Sigmoid colon (tissue), 4 donors: ENCODE results near the gene CFAP99.

Source experiments
- EP300 ChIP-seq, 4 donors: sonication (generic); formaldehyde crosslinking; IDR thresholded peaks; one replicate each; pipeline ENCODE4 v1.6.1; 2017; ENCODE audit warnings: antibody characterized with exemption in 4 of 4
- POLR2A ChIP-seq, 2 donors: fragments of 450-650 bp; IDR thresholded peaks; one replicate each; pipeline ENCODE4 v1.6.1; 2016; ENCODE audit warnings: antibody characterized with exemption in 2 of 2, mild to moderate bottlenecking in 2 of 2, moderate library complexity in 2 of 2
- POLR2AphosphoS5 ChIP-seq, 4 donors: sonication (generic); formaldehyde crosslinking; IDR thresholded peaks; one replicate each; pipeline ENCODE4 v1.6.1; 2017; ENCODE audit warnings: antibody characterized with exemption in 4 of 4
- TF ChIP-seq, protein P1 (sequence below), 4 experiments: fragments of 450-650 bp in 3 of 4; fragments of 200-600 bp in 1 of 4; IDR thresholded peaks; one replicate each; pipeline ENCODE4 v1.5.1; 2016 to 2019; ENCODE audit warnings: antibody characterized with exemption in 4 of 4, mild to moderate bottlenecking in 3 of 4, moderate library complexity in 2 of 4

DNA sequence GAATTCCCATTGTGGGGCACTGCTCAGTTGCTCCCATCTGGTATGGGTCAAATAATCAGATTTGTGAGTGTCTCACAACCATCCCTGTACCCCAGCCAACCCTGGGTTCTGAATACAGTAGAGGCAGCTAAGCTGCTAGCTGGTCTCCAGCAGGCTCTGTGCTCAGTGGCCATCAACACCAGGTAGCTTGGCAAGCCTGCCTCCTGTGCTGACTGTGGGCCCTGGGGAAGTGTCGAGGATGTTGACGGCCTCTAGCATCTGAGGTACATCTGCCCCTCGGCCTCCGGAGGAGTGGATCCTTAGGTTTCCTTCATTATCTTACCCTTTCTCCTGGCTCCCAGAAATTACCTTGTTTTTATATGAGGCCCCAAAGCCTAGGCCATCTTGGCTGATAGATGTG lies 63.4 kb downstream of the CFAP99 start:
- TF ChIP-seq POLR2A (IDR thresholded peaks at IDR 0.05) (no peak), POLR2AphosphoS5 (IDR thresholded peaks at IDR 0.05) (no peak), EP300 (IDR thresholded peaks at IDR 0.05) (no peak)
- TF ChIP-seq, protein P1, sequence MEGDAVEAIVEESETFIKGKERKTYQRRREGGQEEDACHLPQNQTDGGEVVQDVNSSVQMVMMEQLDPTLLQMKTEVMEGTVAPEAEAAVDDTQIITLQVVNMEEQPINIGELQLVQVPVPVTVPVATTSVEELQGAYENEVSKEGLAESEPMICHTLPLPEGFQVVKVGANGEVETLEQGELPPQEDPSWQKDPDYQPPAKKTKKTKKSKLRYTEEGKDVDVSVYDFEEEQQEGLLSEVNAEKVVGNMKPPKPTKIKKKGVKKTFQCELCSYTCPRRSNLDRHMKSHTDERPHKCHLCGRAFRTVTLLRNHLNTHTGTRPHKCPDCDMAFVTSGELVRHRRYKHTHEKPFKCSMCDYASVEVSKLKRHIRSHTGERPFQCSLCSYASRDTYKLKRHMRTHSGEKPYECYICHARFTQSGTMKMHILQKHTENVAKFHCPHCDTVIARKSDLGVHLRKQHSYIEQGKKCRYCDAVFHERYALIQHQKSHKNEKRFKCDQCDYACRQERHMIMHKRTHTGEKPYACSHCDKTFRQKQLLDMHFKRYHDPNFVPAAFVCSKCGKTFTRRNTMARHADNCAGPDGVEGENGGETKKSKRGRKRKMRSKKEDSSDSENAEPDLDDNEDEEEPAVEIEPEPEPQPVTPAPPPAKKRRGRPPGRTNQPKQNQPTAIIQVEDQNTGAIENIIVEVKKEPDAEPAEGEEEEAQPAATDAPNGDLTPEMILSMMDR (IDR thresholded peaks at IDR 0.05): no peak
